IMR-90 (cell line): ENCODE data around the gene PLBD2. TPM values are rescaled to one million over a fixed set of nuclear protein-coding genes. Genes with fewer than 3 reads are reported as not detected.

ENCODE experiments used
- ATAC-seq: fragments of 200-7000 bp; cut with Tn5 transposase; 2 replicates; pipeline ENCODE4 v1.9.1; 2020; ENCODE audit warnings: low read depth, mild to moderate bottlenecking, moderate library complexity
- BruUV-seq: library from RNA; stranded (reverse); fragments of 400-500 nt; replicated peaks from 2 replicates; lab custom pipeline; 2021; lab: Mats Ljungman, UMichigan
- CTCF ChIA-PET: fragments of 300-600 bp; formaldehyde crosslinking; extraction: SDS; loops from one replicate; lab custom pipeline; 2021; ENCODE audit warnings: antibody characterized with exemption; lab: Yijun Ruan, JAX
- POLR2A ChIA-PET: fragments of 300-600 bp; sonication (Branson Sonifier 250); formaldehyde crosslinking; loops from one replicate; lab custom pipeline; 2022; ENCODE audit warnings: antibody characterized with exemption; ENCODE audit not compliant: unreplicated experiment; lab: Charles Lee
- DNase-seq: peaks from one replicate; pipeline ENCODE4 v3.0.0; 2013
- H2AFZ ChIP-seq: replicated peaks from 2 replicates; pipeline ENCODE3; 2013; ENCODE audit warnings: low read length, mild to moderate bottlenecking; ENCODE audit not compliant: poor library complexity
- H2AK5ac ChIP-seq: 2 replicates; pipeline ENCODE4 v1.6.1; 2013; ENCODE audit warnings: low read depth, low read length, inconsistent platforms
- H2AK9ac ChIP-seq: replicated peaks from 2 replicates; pipeline ENCODE3; 2013; ENCODE audit warnings: mild to moderate bottlenecking, low read depth, low read length, moderate library complexity; ENCODE audit not compliant: poor library complexity
- H2BK120ac ChIP-seq: 2 replicates; pipeline ENCODE4 v1.6.1; 2013; ENCODE audit warnings: low read depth, low read length, inconsistent platforms
- H2BK15ac ChIP-seq: 3 replicates; pipeline ENCODE4 v1.6.1; 2013; ENCODE audit warnings: low read depth, low read length, inconsistent platforms
- H2BK20ac ChIP-seq: 2 replicates; pipeline ENCODE4 v1.6.1; 2013; ENCODE audit warnings: low read depth, mild to moderate bottlenecking, inconsistent platforms, low read length, moderate library complexity
- H2BK5ac ChIP-seq: 2 replicates; pipeline ENCODE4 v1.6.1; 2013; ENCODE audit warnings: mild to moderate bottlenecking, low read depth, low read length, inconsistent platforms; ENCODE audit not compliant: poor library complexity, severe bottlenecking
- H3K14ac ChIP-seq: replicated peaks from 2 replicates; pipeline ENCODE4 v1.6.1; 2013; ENCODE audit warnings: low read depth, low read length, inconsistent platforms
- H3K18ac ChIP-seq: 2 replicates; pipeline ENCODE4 v1.6.1; 2013; ENCODE audit warnings: low read depth, low read length, control low read depth
- H3K23ac ChIP-seq: 2 replicates; pipeline ENCODE4 v1.6.1; 2013; ENCODE audit warnings: low read depth, low read length, inconsistent platforms
- H3K27ac ChIP-seq: 2 replicates; pipeline ENCODE4 v1.5.1; 2013; ENCODE audit warnings: mild to moderate bottlenecking, control low read depth, low read length; ENCODE audit not compliant: insufficient read depth
- H3K27me3 ChIP-seq: 2 replicates; pipeline ENCODE4 v1.6.1; 2013; ENCODE audit warnings: low read length; ENCODE audit not compliant: control insufficient read depth, insufficient read depth
- H3K36me3 ChIP-seq: 2 replicates; pipeline ENCODE4 v1.6.1; 2013; ENCODE audit warnings: low read length, mixed read lengths; ENCODE audit not compliant: control insufficient read depth, insufficient read depth
- H3K4ac ChIP-seq: 2 replicates; pipeline ENCODE4 v1.6.1; 2013; ENCODE audit warnings: low read depth, low read length, inconsistent platforms
- H3K4me1 ChIP-seq: 2 replicates; pipeline ENCODE4 v1.6.1; 2013; ENCODE audit warnings: low read length, mixed read lengths; ENCODE audit not compliant: control insufficient read depth, insufficient read depth
- H3K4me2 ChIP-seq: 2 replicates; pipeline ENCODE4 v1.6.1; 2013; ENCODE audit warnings: low read depth, mild to moderate bottlenecking, control low read depth, low read length, moderate library complexity
- H3K4me3 ChIP-seq: 2 replicates; pipeline ENCODE4 v1.5.1; 2013; ENCODE audit warnings: low read depth, mild to moderate bottlenecking, control low read depth, low read length, moderate library complexity; ENCODE audit not compliant: insufficient read depth
- H3K56ac ChIP-seq: 2 replicates; pipeline ENCODE4 v1.6.1; 2013; ENCODE audit warnings: low read length, inconsistent platforms; ENCODE audit not compliant: insufficient read depth; ENCODE audit errors: extremely low read depth
- H3K79me1 ChIP-seq, 2 experiments: 2 replicates each; pipeline ENCODE4 v1.6.1; 2013; ENCODE audit warnings: low read length in 2 of 2, inconsistent platforms in 1 of 2, low read depth in 1 of 2
- H3K9ac ChIP-seq: 2 replicates; pipeline ENCODE4 v1.6.1; 2013; ENCODE audit warnings: low read depth, low read length, control low read depth
- H3K9me1 ChIP-seq: 2 replicates; pipeline ENCODE4 v1.6.1; 2013; ENCODE audit warnings: low read length, inconsistent platforms; ENCODE audit not compliant: insufficient read depth
- H3K9me3 ChIP-seq: 2 replicates; pipeline ENCODE4 v1.6.1; 2013; ENCODE audit warnings: low read length; ENCODE audit not compliant: control insufficient read depth, insufficient read depth
- H4K20me1 ChIP-seq: 2 replicates; pipeline ENCODE4 v1.6.1; 2013; ENCODE audit warnings: low read length, inconsistent platforms; ENCODE audit not compliant: insufficient read depth
- H4K5ac ChIP-seq: 2 replicates; pipeline ENCODE4 v1.6.1; 2013; ENCODE audit warnings: mild to moderate bottlenecking, low read depth, low read length, control low read depth
- H4K8ac ChIP-seq, 2 experiments: 2 replicates each; pipeline ENCODE4 v1.6.1; 2013; ENCODE audit warnings: low read depth in 2 of 2, low read length in 2 of 2, control low read depth in 1 of 2, inconsistent platforms in 1 of 2
- H4K91ac ChIP-seq: 2 replicates; pipeline ENCODE4 v1.6.1; 2013; ENCODE audit warnings: low read depth, low read length, inconsistent platforms; ENCODE audit not compliant: insufficient read depth
- CTCF ChIP-seq: conservative IDR thresholded peaks from 2 replicates; pipeline ENCODE4 v1.5.1; 2012; ENCODE audit warnings: mild to moderate bottlenecking, low read depth, low read length, improper control_type of control experiment
- NFE2L2 ChIP-seq: fragments of 150-350 bp; IDR thresholded peaks from 2 replicates; pipeline ENCODE4 v1.6.1; 2016; ENCODE audit warnings: low read depth, mild to moderate bottlenecking, low read length
- RAD21 ChIP-seq: IDR thresholded peaks from 2 replicates; pipeline ENCODE4 v1.6.1; 2012; ENCODE audit warnings: low read length, improper control_type of control experiment
- USF2 ChIP-seq: fragments of 150-350 bp; IDR thresholded peaks from 2 replicates; pipeline ENCODE4 v1.6.1; 2017; ENCODE audit warnings: mild to moderate bottlenecking, antibody characterized with exemption, low read length, low read depth
- WGBS, 2 experiments: methylation state at CpG; one replicate each; pipeline versions ENCODE4 v1.1.5 to v1.1.7; 2013; ENCODE audit warnings: missing lambda C conversion rate in 2 of 2; ENCODE audit not compliant: insufficient read length in 1 of 2; ENCODE audit errors: extremely low coverage in 2 of 2; 5-methylcytosine and 5-hydroxymethylcytosine counted together
- dilution Hi-C: fragments of 300-500 bp; cut with HindIII; formaldehyde crosslinking; loops from one replicate; pipeline ENCODE4 v1.14.3; 2018; ENCODE audit warnings: low sequenced_read_pairs; ENCODE audit not compliant: unreplicated experiment
- in situ Hi-C: fragments of 300-500 bp; cut with MboI; formaldehyde crosslinking; loops from 3 replicates; pipeline ENCODE4 v1.14.3; 2019; ENCODE audit warnings: low sequenced_read_pairs, inconsistent platforms, mixed read lengths
- intact Hi-C: fragments of 100-400 bp; cut with micrococcal nuclease; formaldehyde crosslinking; loops from 2 replicates; pipeline ENCODE4 v1.10.0; 2022
- polyA plus RNA-seq, 3 experiments: library from polyadenylated mRNA; depleted of rRNA; stranded (reverse); fragments of >200 nt; gene quantifications; 2 replicates each; pipeline ENCODE4 v1.2.3, GENCODE V29; 2012; ENCODE audit warnings: low replicate concordance in 1 of 3
- total RNA-seq: library from RNA; depleted of rRNA; stranded (reverse); fragments of >200 nt; gene quantifications from 2 replicates; pipeline ENCODE4 v1.2.3, GENCODE V29; 2012

The PLBD2 gene
- total and polyA plus RNA-seq, 2 of the 4 experiments (the other 2 are of a cell fraction): 7.3 to 44.5 TPM

DNA sequence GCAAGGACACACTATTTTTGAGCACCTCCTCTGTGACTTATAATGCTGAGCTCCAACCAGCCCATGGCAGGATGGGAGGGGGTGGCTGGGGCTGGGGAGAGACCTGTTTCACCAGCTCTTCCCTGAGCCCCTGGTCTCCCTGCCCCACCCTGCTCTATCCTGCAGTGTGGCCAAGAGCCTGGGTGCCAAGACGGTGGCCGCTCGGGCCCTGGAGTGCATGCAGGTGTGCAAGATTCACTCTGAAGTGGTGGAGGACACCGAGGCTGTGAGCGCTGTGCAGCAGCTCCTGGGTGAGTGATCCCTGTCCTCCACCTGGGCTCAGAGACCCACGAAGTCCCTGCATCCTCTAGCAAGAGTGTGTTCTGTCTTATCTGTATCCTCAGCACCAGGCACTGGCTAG is 78.2 kb downstream of the PLBD2 start:
- 69% methylated on average over 3 of the region's 6 CpGs; no CpG with 5 or more reads in 1 of the 2 experiments for WGBS, 2 experiments
- no peak for DNase-seq
- Histone ChIP-seq H3K27me3 (peaks cover 9% of the 10 kb centered on the region), H2AFZ (no peak overlapping the region), H2BK15ac (no peak overlapping the region), H2BK20ac (no peak overlapping the region), H4K5ac (no peak overlapping the region), H3K4me3 (no peak overlapping the region), H4K20me1 (no peaks in the 10 kb centered on the region), H3K4me1 (no peaks in the 10 kb centered on the region), H3K4me2 (no peak overlapping the region), H3K36me3 (no peaks in the 10 kb centered on the region), H2BK120ac (no peak overlapping the region), H2AK9ac (no peak overlapping the region), H3K4ac (no peak overlapping the region), H3K18ac (no peak overlapping the region), H3K14ac (no peak overlapping the region), H3K27ac (no peak overlapping the region), H3K9me3 (no peaks in the 10 kb centered on the region), H4K91ac (no peak overlapping the region), H3K23ac (no peak overlapping the region), H2AK5ac (no peak overlapping the region), H2BK5ac (no peak overlapping the region), H3K56ac (no peak overlapping the region), H4K8ac (no peak overlapping the region), H3K9ac (no peak overlapping the region), H3K9me1 (no peaks in the 10 kb centered on the region), H3K79me1 (no peaks in the 10 kb centered on the region)
- ChIA-PET POLR2A (no interaction called here), CTCF (no interaction called here)
- dilution Hi-C loops: no loop called here
- no peak for TF ChIP-seq USF2
- no peak for TF ChIP-seq CTCF
- TF ChIP-seq NFE2L2: no peak
- TF ChIP-seq RAD21: no peak
- no peak for ATAC-seq
- BruUV-seq: no TSS peak
- intact Hi-C loops: no loop called here
- in situ Hi-C loops: no loop called here
